ENCODE results near the gene CCNF.
A peak's percentile ranks its signal among the peaks of the same experiment; 100 is the strongest.

Gene CCNF

GRCh38 chr16:2457946-2458345 lies 28.7 kb downstream of the CCNF start:
- DNase-seq, result no peak

DNA sequence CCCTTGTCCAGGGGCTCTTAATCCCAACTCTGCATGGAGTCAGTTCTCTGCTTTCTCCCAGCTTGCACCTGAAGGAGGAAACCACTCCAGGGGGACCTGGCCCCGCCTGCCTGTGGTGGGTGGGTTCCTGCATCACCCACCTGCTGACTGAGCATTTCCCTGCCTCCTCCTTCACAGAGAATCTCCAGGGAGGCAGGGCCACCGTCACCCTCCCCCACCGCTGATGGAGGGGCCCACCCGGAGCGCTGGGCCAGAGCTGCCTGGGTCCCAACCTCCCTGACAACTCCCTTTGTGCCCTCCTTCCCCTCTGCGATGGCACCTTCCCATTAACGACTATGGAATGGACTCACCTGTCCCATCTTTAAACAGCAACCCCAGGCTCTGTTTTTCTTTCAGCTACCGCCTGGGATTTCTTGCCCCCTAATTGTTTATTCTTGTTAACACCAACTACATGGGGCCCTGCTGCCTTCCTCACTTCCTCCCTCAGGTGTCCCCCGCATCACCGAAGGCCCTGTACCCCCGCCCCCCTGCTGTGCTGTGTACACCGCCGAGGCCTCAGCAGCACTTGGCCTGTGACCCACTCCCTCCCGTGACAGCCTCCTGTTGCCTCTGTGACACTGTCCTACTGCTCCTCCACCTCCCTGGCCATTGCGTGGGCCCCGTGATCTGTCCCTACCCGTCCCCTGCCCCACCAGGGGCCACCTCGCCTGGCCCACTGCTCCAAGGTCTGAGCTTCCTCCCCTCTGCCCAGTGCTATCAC lies 29.8 kb downstream of the CCNF start:
- no peak for DNase-seq

DNA sequence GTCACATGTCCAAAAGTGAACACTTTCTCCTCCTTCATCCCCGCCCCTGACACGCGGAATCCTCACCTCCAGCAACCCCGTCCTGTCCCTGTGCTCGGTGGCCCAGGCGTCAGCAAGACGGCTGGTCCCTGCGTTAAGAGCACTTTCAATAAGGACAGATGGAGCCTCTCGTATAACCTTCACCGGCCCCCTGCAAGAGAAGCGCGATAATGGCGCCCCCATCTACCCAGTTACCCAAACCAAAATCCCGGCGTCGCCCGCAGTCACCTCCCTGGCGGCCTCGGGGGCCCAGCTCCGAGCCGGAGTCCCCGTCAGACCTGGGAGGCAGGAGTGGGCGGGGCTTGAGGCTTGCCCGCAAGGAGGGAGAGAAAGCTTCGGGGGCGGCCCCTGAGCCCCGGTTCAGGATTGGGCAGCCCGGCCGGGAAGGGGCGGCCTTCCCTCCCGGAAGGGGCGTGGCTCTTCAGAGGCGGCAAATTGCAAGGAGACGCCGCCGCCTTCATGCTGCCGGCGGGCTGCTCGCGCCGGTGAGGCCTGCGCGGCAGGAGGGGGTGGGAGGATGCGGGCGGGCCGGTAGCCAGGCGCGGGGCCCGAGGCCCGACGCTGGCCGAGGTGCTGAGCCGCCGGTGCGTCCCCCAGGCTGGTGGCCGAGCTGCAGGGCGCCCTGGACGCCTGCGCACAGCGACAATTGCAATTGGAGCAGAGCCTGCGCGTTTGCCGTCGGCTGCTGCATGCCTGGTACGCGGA lies 30.6 kb downstream of the CCNF start, which contains the start of gene TEDC2:
Gene TEDC2 (plus strand): TSS at position 463 of the 744 bp plus-strand sequence. CDS start 36 bp downstream, at position 499.
- DNase-seq, result peak; percentile 96 to 97 (median 97)

DNA sequence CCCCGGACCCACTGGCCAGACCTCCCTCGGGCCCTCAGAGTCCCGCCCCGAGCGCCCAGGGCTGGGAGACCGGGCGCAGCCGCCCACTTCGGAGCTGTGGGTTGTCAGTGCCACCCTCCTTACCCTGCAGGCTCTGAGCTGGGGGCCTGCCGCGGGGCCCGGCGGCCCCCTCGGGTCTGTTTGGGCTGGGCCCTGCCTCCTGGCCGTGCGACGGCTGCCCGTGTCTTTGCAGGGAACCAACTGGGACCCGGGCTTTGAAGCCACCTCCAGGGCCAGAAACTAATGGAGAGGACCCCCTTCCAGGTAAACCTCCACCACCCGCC lies 31.1 kb downstream of the CCNF start:
- DNase-seq, result no peak

- DNase-seq, result no peak
These were observed 31.7 kb downstream of the CCNF start for GRCh38 chr16:2460916-2461315.

- DNase-seq, result no peak
These were observed 33.0 kb downstream of the CCNF start for GRCh38 chr16:2462031-2462866.

DNA sequence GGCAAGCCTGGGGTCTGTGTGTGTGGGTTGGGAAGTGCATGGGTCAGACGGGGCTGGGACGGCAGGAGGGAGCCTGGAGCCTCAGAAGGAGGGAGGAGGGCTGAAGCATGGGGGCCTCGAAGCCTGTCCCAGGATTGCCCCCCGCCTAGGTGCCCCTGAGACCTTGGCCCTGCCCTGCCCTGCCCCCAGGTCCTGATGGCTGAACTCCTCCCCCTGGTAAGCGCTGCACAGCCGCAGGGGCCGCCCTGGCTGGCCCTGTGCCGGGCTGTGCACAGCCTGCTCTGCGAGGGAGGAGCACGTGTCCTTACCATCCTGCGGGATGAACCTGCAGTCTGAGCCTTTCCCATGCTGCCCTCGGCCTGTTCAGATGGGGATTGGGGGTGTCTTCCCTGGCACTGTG lies 35.1 kb downstream of the CCNF start:
- no peak for DNase-seq

GRCh38 chr16:2465653-2466415 lies 36.6 kb downstream of the CCNF start:
- DNase-seq, result no peak

DNA sequence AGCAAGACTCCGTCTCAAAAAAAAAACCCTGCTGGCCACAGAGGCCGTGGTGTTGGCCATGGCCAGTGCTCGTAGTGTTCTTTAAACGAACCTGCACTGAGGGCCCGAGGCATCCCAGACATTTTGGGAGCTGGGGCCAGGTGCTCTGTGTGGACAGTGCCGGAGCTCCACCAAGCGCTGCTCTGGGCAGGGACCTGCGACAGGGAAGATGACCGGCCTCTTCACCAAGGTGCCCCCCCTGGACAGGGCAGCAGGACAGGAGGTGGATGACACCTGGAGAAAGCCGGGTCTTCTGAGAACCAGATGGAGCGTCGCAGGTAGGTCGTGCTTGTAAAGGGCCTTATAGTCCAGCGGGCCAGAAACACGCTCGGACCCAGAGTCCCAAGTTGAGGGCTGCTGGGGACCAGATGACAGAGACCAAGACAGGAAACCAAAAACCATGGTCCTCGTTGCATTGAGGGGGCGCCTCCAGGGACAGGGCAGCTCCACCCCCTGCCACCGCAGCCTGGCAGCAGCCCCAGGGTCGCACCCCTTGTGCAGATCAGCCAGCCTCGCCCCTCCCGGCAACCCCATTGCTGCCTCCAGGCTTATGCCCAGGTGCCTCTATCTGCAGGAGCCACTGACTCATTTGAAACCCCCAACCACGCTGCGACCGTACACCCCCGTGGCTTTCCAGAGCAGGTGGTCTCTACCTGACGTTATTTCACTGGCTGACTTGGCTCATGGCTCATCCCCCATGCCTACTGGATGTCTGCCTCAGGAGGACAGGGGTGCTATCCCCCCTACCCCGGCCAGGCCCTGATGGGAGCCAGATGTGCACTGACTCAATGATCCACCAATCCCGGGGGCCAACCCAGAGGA lies 37.6 kb downstream of the CCNF start:
- DNase-seq, result no peak

GRCh38 chr16:2467528-2468232 lies 38.4 kb downstream of the CCNF start:
- no peak for DNase-seq

DNA sequence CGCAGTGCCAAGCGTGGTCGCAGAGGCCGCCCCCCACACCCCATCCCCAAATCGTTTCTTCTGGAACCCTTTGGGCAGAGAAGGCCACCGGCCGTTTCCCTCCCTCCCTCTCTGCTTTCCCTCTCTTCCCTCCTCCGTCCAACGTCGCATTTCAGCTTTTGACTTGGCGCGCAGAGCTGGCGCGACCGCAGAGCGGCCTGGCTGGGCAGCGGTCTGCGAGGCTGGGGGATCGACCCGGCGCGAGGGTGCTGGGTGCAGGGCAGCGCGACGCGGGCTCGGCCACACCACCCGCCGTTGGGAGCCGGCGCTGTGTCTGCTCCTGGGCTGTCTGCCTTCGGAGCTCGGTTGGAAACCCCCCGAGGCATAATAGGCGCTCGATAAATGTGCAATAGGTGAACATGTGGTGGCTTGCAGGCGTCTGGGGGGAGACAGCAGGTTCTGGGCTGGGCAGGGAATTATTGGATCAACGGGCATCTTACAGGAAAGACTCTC lies 39.0 kb downstream of the CCNF start:
- no peak for DNase-seq

DNA sequence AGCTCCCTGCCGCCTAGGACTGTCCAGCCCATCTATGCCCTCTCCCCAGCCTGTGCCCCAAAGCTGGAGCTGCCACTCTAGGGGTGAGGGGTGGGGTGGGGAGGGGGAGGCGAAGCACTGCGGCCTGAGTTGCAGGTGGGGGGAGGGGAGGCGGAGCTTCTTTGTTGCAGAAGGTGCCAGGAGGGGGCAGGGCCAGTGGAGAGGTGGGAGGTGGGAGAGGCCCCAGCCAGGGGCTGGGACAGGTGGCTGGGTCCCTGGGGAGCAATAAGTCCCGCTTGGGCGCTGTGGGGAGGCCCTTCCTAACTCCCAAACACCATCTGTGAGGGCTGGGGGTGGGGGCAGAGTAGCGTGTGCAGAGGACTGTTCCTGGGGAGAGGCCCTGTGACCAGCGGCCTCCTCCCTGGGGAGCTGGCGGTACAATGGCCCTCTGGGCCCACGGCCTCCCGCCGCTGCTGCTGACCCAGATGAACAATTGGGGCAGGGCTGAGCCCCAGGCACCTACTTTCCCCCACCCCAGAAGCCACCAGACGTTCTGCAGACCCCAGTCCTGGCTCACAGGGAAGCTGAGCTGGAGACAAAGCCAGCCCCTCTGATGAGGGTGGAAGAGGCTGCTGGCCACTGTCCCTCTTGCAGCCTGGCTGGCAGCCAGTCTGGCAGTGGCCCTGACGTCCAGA lies 39.6 kb downstream of the CCNF start:
- no peak for DNase-seq

- no peak for DNase-seq
These were observed 40.4 kb downstream of the CCNF start for GRCh38 chr16:2469399-2470233.

GRCh38 chr16:2470234-2470601 lies 41.0 kb downstream of the CCNF start:
- no peak for DNase-seq

DNA sequence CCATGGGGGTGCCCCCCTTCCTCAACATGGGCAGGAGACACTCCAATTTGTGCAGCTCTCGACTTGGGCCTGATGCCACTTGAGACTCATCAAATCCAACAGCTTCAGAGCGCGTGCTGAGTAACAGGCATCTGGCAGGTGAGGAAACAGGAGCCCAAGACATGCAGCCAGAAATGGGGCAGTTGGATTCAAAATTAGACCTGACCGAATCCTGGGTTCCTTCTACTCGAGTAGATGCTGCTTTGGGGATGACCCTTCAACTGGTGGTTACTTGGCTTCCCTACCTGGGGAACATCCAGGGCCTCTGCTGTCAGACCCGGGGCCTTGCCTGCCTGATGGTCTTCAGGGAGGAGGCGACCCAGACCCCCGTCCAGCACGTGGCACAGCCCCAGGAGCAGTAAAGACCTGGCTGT lies 41.4 kb downstream of the CCNF start:
- DNase-seq, result no peak

- no peak for DNase-seq
These were observed 41.9 kb downstream of the CCNF start, which contains the start of gene NTN3 for GRCh38 chr16:2471016-2471652. Gene NTN3 (plus strand): TSS chr16:2471297. CDS start chr16:2471702, 405 bp downstream.

DNA sequence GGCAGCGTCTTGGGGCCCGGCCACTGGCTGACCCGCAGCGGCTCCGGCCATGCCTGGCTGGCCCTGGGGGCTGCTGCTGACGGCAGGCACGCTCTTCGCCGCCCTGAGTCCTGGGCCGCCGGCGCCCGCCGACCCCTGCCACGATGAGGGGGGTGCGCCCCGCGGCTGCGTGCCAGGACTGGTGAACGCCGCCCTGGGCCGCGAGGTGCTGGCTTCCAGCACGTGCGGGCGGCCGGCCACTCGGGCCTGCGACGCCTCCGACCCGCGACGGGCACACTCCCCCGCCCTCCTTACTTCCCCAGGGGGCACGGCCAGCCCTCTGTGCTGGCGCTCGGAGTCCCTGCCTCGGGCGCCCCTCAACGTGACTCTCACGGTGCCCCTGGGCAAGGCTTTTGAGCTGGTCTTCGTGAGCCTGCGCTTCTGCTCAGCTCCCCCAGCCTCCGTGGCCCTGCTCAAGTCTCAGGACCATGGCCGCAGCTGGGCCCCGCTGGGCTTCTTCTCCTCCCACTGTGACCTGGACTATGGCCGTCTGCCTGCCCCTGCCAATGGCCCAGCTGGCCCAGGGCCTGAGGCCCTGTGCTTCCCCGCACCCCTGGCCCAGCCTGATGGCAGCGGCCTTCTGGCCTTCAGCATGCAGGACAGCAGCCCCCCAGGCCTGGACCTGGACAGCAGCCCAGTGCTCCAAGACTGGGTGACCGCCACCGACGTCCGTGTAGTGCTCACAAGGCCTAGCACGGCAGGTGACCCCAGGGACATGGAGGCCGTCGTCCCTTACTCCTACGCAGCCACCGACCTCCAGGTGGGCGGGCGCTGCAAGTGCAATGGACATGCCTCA lies 42.6 kb downstream of the CCNF start:
- no peak for DNase-seq

DNA sequence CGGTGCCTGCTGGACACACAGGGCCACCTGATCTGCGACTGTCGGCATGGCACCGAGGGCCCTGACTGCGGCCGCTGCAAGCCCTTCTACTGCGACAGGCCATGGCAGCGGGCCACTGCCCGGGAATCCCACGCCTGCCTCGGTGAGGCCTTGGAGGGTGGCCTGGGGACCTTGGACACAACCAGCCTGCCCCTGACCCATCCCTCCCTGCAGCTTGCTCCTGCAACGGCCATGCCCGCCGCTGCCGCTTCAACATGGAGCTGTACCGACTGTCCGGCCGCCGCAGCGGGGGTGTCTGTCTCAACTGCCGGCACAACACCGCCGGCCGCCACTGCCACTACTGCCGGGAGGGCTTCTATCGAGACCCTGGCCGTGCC lies 43.2 kb downstream of the CCNF start:
- DNase-seq, result no peak

Data from T-helper 1 cell (primary cell).